Heart left ventricle (tissue), 16 donors: ENCODE data around the gene PPP1R12B. TPM values are rescaled to one million over a fixed set of nuclear protein-coding genes. Genes with fewer than 3 reads are reported as not detected.
"Not testable (repeated sequence)": the region's sequence is repeated elsewhere in the genome, so short reads cannot be mapped to it uniquely, and the experiment has no call there.

Experiments
- ATAC-seq, 4 donors: fragments of 200-7000 bp; cut with Tn5 transposase; one replicate each; pipeline ENCODE4 v1.9.1; 2020 to 2022; ENCODE audit warnings: moderate library complexity in 4 of 4, mild to moderate bottlenecking in 3 of 4, moderate number of reproducible peaks in 1 of 4
- DNase-seq, 5 donors: peaks; one replicate each; pipeline ENCODE4 v3.0.0-alpha.2; 2020
- H3K27ac ChIP-seq, 12 donors: fragments of 200-600 bp; sonication (generic) in 4 of 12; one replicate each; pipeline versions ENCODE4 v1.5.0 to v1.8.0; 2016 to 2022; ENCODE audit warnings: mild to moderate bottlenecking in 2 of 12
- H3K27me3 ChIP-seq, 9 donors: fragments of 200-600 bp; sonication (generic) in 2 of 9; one replicate each; pipeline versions ENCODE4 v1.5.1 to v1.8.0; 2016 to 2022; ENCODE audit warnings: mild to moderate bottlenecking in 3 of 9
- H3K36me3 ChIP-seq, 9 donors: fragments of 200-600 bp; sonication (generic) in 2 of 9; one replicate each; pipeline versions ENCODE4 v1.5.0 to v1.8.0; 2018 to 2022; ENCODE audit warnings: mild to moderate bottlenecking in 2 of 9
- H3K4me1 ChIP-seq, 12 donors: fragments of 200-600 bp; sonication (generic) in 4 of 12; one replicate each; pipeline versions ENCODE4 v1.5.0 to v1.8.0; 2016 to 2022; ENCODE audit warnings: mild to moderate bottlenecking in 3 of 12
- H3K4me3 ChIP-seq, 12 donors: fragments of 200-600 bp; sonication (generic) in 4 of 12; one replicate each; pipeline versions ENCODE4 v1.5.0 to v1.8.0; 2017 to 2022; ENCODE audit warnings: mild to moderate bottlenecking in 9 of 12, moderate library complexity in 4 of 12
- H3K9me3 ChIP-seq, 12 donors: fragments of 200-600 bp; sonication (generic) in 4 of 12; one replicate each; pipeline versions ENCODE4 v1.5.0 to v1.8.0; 2016 to 2022; ENCODE audit warnings: mild to moderate bottlenecking in 1 of 12
- POLR2A ChIP-seq, 2 donors: fragments of 450-650 bp; IDR thresholded peaks; one replicate each; pipeline ENCODE4 v1.6.1; 2017; ENCODE audit warnings: antibody characterized with exemption in 2 of 2, mild to moderate bottlenecking in 2 of 2, moderate library complexity in 2 of 2
- WGBS, 4 donors: extraction: QIAGEN DNeasy Blood & Tissue Kit in 2 of 4; methylation state at CpG; one replicate each; pipeline versions ENCODE4 v1.1.5 to v1.1.7; 2013 to 2018; 5-methylcytosine and 5-hydroxymethylcytosine counted together
- intact Hi-C, 10 donors: fragments of 100-400 bp; cut with DNase I; formaldehyde crosslinking; loops; one replicate each; pipeline versions ENCODE4 v1.11.1 to v1.14.2; 2022
- polyA plus RNA-seq, 2 donors: library from polyadenylated mRNA; stranded (reverse); fragments of 200-250 nt; gene quantifications; one replicate each; pipeline ENCODE4 v1.2.3, GENCODE V29; 2013
- total RNA-seq, 9 donors: library from RNA; depleted of rRNA in 2 of 9; stranded (reverse); fragments of >200 nt in 2 of 9; fragmentation: NEBNext Ultra II Directional in 3 of 9; extraction: Animal tissue kit (Norgen Biotek cat#: 25700) in 3 of 9; gene quantifications; one replicate each; pipeline versions ENCODE4 v1.1.0 to v1.2.4, GENCODE V29; 2016 to 2023
- TF ChIP-seq, protein P1 (sequence below), 12 donors: fragments of 200-600 bp; sonication (generic) in 4 of 12; IDR thresholded peaks; one replicate each; pipeline versions ENCODE4 v1.5.0 to v1.8.0; 2018 to 2022; ENCODE audit warnings: antibody characterized with exemption in 12 of 12, mild to moderate bottlenecking in 5 of 12
- donor health status: ischemic (EF 13 %, LVEDD 7.1; RV severe dilation, severe dysfunction).
- donor health status: healthy with polysubstance abuse.
- donor health status: DM: no; HTN: yes; CAD: no.
- donor health status: DM: no; HTN: no; CAD: no.
- donor health status: ischemic (EF 25% LVEDD 6.9; RV normal size, moderate dysfunction).
- donor health status: ischemic (EF 25% LVEDD 5.7; RV mildly dilated, moderate dysfunction).
- donor health status: healthy.
- donor health status: DM: yes; HTN: yes; CAD: no.
- donor health status: ischemic (EF 35%, LVEDD 5.7; RV mildly dilated, moderate dysfunction).
- donor health status: nonischemic (EF 11% LVEDD 7.7; RV severe dilation, severe dysfunction).
- donor health status: DM: yes; HTN: yes; CAD: no.
- donor health status: PGD.
- donor health status: ischemic (EF 29% LVEDD 5.4; RV normal size, mild dysfunction).
- donor health status: nonischemic (EF 23%, LVEDD 6.1; RV moderate dilation, normal function).

Gene PPP1R12B
- total and polyA plus RNA-seq, 11 donors, result 49.9 to 972 (median 559) TPM

DNA sequence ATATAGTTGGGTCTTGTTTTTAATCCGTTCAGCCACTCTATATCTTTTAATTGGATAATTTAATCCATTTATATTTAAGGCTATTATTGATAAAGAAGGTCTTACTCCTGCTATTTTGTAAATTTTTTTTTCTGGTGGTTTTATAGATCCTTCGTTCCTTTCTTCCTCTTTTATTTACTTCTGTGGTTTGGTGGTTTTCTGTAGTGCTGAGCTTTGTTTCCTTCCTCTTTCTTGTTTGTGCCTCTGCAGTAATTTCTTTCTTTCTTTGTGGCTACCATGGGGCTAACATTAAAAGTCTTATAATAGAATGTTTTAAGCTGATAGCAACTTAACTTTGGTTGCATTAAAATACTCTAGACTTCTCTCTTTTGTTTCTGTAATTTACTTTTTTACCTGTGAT, 135.5 kb downstream of the PPP1R12B start:
- Histone ChIP-seq H3K4me1 (peaks cover 0 to 46% (median 8%) of the 10 kb centered on the region in 12 donors), H3K36me3 (peaks cover 0 to 18% (median 10%) of the 10 kb centered on the region in 9 donors), H3K27me3 (peaks cover 0 to 57% (median 0%) of the 10 kb centered on the region in 9 donors), H3K27ac (peak overlapping the region in 1 of 12 donors; percentile 13), H3K9me3 (peaks cover 0 to 12% (median 0%) of the 10 kb centered on the region in 12 donors)
- DNase-seq, intact Hi-C loops, H3K4me3 ChIP-seq, ATAC-seq: not testable (repeated sequence)
- 53 to 69% (median 59%) methylated on average over 2 of the region's 2 CpGs for WGBS, 4 donors

DNA sequence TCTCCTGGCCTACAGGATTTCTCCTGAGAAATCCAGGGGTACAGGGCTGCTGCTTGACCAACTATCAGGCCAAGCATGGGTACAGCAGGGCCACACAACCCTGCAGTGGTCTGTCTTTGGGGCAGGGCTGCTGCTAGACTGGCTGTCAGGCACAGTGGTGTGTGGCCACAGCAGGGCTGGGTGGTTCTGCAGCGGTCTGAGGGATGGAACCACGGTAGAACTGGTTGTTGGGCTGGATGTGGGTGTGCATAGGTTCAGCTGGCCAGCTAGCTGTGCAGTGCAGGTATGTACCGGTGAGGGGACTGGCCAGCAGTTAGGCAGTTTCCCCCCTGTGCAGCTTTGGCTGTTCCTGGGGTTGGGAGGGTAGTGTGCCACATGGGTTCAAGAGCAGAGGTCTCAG, 136.3 kb downstream of the PPP1R12B start:
- peak in 3 of 4 donors; percentile 21 to 57 (median 32) for ATAC-seq
- H3K4me1 ChIP-seq, result peaks cover 0 to 40% (median 5%) of the 10 kb centered on the region in 12 donors
- DNase-seq, H3K4me3 ChIP-seq, H3K27ac ChIP-seq, intact Hi-C loops: not testable (repeated sequence)
- peaks cover 0 to 26% (median 16%) of the 10 kb centered on the region in 9 donors for H3K36me3 ChIP-seq
- H3K27me3 ChIP-seq, result peaks cover 0 to 62% (median 0%) of the 10 kb centered on the region in 9 donors
- H3K9me3 ChIP-seq, result peaks cover 0 to 12% (median 0%) of the 10 kb centered on the region in 12 donors
- 63 to 78% (median 74%) methylated on average over 3 of the region's 3 CpGs; no CpG with 5 or more reads in 1 of the 4 donors for WGBS, 4 donors

DNA sequence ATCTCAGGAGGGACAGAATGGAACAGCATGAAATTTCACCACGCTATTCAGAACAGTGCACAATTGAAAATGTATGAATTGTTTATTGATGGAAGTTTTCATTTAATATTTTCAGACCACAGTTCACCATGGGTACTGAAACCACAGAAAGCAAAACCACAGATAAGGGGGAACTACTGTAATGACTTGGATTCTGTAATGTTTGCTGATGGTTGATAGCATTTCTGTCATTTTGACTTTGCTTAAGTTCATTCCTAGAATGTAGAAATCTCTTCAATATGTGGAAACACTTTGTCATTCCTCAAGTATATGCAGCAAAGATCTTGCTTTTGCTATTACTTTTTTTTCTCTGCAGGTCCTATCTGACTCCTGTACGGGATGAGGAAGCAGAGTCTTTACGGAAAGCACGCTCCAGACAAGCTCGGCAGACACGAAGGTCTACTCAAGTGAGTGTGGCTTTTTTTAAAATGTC, 139.7 kb downstream of the PPP1R12B start:
- DNase-seq, ATAC-seq, H3K27ac ChIP-seq, H3K4me3 ChIP-seq, intact Hi-C loops: not testable (repeated sequence)
- peaks cover 0 to 12% (median 0%) of the 10 kb centered on the region in 12 donors for H3K9me3 ChIP-seq
- peaks cover 0 to 25% (median 2%) of the 10 kb centered on the region in 12 donors for H3K4me1 ChIP-seq
- 59 to 78% (median 70%) methylated on average over 6 of the region's 6 CpGs for WGBS, 4 donors
- peaks cover 0 to 52% (median 26%) of the 10 kb centered on the region in 9 donors for H3K36me3 ChIP-seq
- peaks cover 0 to 64% (median 0%) of the 10 kb centered on the region in 9 donors for H3K27me3 ChIP-seq

DNA sequence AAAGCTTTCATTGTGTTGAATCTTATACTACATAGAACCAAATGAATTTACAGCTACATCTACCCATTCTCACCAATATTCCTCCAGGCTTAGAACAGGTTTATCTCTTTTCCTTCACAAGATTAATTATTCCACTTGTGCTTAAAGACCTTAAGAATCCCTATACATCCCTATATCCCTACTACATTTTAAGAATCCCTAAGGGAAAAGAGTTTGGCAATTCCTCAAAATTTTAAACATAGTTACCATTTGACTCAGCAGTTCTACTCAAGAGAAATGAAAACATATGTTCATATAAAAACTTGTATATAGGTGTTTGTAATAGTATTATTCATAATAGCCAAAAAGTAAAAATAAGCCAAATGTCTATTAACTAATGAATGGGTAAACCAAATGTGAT, 140.6 kb downstream of the PPP1R12B start:
- peaks cover 0 to 61% (median 31%) of the 10 kb centered on the region in 9 donors for H3K36me3 ChIP-seq
- H3K27ac ChIP-seq, DNase-seq, intact Hi-C loops, H3K4me3 ChIP-seq, H3K9me3 ChIP-seq, ATAC-seq: not testable (repeated sequence)
- peaks cover 0 to 16% (median 0%) of the 10 kb centered on the region in 12 donors for H3K4me1 ChIP-seq
- peaks cover 0 to 64% (median 0%) of the 10 kb centered on the region in 9 donors for H3K27me3 ChIP-seq

DNA sequence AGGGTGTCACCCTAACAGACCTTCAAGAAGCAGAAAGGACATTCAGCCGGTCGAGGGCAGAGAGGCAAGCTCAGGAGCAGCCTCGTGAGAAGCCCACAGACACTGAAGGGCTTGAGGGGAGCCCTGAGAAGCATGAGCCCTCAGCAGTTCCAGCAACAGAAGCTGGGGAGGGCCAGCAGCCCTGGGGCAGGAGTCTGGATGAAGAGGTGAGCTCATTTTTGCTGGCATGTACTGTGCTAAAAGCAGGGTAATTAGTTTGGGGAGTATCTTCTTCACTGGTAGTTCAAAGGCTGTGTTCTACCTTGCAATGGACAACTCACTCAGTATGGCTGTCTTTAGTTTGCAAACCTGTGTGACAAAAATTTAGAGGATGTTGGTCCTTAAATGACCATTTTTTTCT, 144.6 kb downstream of the PPP1R12B start:
- DNase-seq, ATAC-seq, H3K9me3 ChIP-seq, intact Hi-C loops, H3K4me3 ChIP-seq: not testable (repeated sequence)
- peaks cover 0 to 97% (median 59%) of the 10 kb centered on the region in 9 donors for H3K36me3 ChIP-seq
- H3K27ac ChIP-seq, result peak overlapping the region in 1 of 12 donors; percentile 11
- 53 to 75% (median 60%) methylated on average over 3 of the region's 3 CpGs for WGBS, 4 donors
- H3K4me1 ChIP-seq, result peaks cover 0 to 23% (median 4%) of the 10 kb centered on the region in 12 donors
- peaks cover 0 to 60% (median 0%) of the 10 kb centered on the region in 9 donors for H3K27me3 ChIP-seq

DNA sequence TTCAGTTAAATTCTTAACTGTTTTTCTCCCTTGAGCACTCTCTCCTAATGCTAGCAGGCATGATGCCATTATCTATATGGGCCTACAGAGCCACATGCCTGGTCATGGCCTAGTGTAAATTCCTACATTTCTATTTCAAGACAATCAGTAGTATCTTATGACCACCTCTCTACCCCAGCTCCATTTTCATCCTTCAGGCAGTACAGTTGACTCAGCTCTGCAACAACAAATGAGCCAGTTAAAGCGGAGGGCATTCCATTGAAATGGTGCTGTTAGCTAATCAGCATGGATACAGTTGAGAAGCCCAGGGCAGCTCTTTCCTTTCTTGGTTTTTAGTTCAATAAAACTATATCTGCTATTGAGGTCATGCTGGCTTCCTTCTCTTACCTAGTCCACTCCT, 150.0 kb downstream of the PPP1R12B start:
- WGBS, 4 donors, result 79 to 94% (median 81%) methylated on average over 1 of the region's 1 CpG
- no peaks in the 10 kb centered on the region for H3K9me3 ChIP-seq
- no peak overlapping the region for H3K27ac ChIP-seq
- H3K27me3 ChIP-seq, result peaks cover 0 to 35% (median 0%) of the 10 kb centered on the region in 9 donors
- intact Hi-C loops, result loop anchor here in 1 of 10 donors (5.0 kb wide), 1 partner anchor 104 kb away; no protein-coding TSS in a partner anchor
- TF ChIP-seq POLR2A (IDR thresholded peaks at IDR 0.05), result no peak
- TF ChIP-seq, protein P1, sequence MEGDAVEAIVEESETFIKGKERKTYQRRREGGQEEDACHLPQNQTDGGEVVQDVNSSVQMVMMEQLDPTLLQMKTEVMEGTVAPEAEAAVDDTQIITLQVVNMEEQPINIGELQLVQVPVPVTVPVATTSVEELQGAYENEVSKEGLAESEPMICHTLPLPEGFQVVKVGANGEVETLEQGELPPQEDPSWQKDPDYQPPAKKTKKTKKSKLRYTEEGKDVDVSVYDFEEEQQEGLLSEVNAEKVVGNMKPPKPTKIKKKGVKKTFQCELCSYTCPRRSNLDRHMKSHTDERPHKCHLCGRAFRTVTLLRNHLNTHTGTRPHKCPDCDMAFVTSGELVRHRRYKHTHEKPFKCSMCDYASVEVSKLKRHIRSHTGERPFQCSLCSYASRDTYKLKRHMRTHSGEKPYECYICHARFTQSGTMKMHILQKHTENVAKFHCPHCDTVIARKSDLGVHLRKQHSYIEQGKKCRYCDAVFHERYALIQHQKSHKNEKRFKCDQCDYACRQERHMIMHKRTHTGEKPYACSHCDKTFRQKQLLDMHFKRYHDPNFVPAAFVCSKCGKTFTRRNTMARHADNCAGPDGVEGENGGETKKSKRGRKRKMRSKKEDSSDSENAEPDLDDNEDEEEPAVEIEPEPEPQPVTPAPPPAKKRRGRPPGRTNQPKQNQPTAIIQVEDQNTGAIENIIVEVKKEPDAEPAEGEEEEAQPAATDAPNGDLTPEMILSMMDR (IDR thresholded peaks at IDR 0.05), result no peak
- DNase-seq (no peak), ATAC-seq (no peak)
- peaks cover 0 to 91% (median 53%) of the 10 kb centered on the region in 9 donors for H3K36me3 ChIP-seq
- peaks cover 0 to 30% (median 3%) of the 10 kb centered on the region in 12 donors for H3K4me1 ChIP-seq
- H3K4me3 ChIP-seq, result no peak overlapping the region

DNA sequence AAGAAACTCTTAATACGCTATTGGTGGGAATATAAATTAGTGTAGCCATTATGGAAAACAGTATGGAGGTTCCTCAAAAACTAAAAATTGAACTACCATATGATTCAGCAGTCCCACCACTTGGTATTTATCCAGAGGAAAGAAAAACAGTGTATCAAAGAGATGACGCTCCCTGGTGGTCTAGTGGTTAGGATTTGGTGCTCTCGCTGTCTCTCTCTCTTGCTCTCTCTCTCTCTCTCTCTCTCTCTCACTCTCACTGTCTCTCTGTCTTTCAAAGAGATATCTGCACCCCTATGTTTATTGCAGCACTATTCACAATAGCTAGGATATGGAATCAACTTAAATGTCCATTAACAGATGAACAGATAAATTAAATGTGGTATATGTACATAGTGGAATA, 151.5 kb downstream of the PPP1R12B start:
- H3K9me3 ChIP-seq, DNase-seq, H3K4me3 ChIP-seq, H3K27ac ChIP-seq, ATAC-seq: not testable (repeated sequence)
- peaks cover 0 to 91% (median 60%) of the 10 kb centered on the region in 9 donors for H3K36me3 ChIP-seq
- peaks cover 0 to 34% (median 6%) of the 10 kb centered on the region in 12 donors for H3K4me1 ChIP-seq
- WGBS, 4 donors, result 87 to 90% (median 89%) methylated on average over 3 of the region's 3 CpGs
- intact Hi-C loops, result loop anchor here in 7 of 10 donors (5.0 to 10.0 kb wide), 7 partner anchors 65 to 105 kb away; no protein-coding TSS in a partner anchor
- peaks cover 0 to 27% (median 0%) of the 10 kb centered on the region in 9 donors for H3K27me3 ChIP-seq
